Activated CD8-positive, alpha-beta memory T cell treated with anti-CD3 and anti-CD28 coated beads for 4 hours (primary cell): ENCODE results near the gene CCL20.
A peak's percentile ranks its signal among the peaks of the same experiment; 100 is the strongest.
"Not testable (repeated sequence)": the region's sequence is repeated elsewhere in the genome, so short reads cannot be mapped to it uniquely, and the experiment has no call there.

Source experiments
- DNase-seq, 2 donors: peaks; one replicate each; pipeline ENCODE4 v3.0.0-alpha.2; 2020; ENCODE audit warnings: low read depth in 2 of 2

The CCL20 gene

DNA sequence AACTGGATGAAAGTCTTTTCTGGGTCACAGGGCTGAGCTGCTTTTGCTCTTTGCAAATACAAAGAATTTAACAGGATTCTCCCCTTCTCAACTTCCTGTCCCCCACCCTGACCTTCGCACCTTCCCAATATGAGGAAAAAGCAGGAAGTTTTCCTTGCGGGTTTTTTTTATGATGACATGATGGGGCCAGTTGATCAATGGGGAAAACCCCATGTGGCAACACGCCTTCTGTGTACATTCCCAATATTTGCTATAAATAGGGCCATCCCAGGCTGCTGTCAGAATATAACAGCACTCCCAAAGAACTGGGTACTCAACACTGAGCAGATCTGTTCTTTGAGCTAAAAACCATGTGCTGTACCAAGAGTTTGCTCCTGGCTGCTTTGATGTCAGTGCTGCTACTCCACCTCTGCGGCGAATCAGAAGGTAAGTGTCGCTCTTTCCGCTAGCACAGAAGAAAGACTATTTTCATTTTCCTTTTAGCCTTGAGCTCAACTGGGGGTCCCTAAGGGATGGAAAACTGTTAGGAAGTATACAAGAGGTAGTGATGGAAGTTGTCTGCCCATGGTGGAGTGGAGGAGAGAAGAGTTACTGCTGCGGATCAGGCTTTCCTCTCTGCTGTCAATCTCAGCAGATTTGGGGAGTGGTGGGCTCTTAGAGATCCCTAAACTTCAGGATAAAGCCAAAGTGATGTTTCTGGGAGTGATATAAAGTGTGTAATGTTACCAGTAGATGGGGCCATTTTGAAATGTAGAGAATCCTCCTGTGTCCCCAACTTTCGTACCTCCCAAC is at the start of gene CCL20:
Gene CCL20, plus strand, starts transcription at position 281 of the 792 bp plus-strand sequence. Its CDS starts 70 bp downstream, at position 351.
- no peak for DNase-seq

DNA sequence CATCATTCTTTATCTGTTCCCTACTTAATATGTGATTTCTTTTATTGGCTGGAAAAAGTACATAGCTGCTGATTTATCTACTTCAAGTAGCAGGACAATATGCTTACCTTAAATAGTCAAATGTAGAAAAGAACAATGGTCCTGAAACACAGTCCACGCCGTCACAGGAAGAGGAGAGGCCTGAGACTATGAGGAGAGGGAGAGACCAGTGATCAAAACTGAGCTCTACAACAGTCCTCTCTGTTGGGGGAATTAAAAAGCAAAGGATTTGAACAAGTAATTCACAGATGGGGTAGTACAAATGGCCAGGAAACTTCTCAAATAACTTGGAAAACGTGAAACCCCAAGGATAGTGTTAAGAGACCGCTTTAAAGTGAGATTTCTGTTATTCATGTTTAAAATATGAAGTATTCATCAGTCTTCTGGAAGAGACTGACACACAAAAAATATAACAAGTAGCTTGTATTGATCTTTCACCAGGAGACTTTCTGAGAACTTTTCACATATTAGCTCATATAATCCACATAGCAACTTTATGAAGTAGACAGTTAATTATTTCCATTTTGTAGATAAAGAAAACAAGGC is 47.8 kb upstream of the CCL20 start:
- DNase-seq = no peak

DNA sequence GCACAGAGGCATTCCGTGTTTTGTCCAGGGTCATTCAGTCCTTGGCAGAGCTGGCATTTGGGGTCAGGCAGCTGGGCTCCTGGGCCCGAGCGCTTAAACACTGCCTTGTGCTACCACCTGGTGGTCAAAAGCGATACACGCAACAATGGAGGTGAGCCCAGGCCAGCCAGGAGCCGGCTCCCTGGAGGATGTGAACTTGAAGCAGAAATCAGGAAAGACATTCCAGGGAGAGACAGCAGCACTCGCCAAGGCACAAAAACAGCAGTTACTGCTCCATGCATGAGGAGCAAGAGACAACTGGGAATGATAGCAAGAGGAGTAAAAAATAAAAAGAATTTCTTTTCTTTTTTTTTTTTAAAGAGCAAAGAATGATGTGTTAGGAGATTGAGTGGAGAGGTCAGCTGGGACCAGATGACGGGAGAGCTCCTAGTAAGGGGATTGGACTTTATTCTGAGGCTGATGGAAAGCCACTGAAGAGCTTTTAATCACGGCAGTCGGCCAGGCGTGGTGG is 47.2 kb upstream of the CCL20 start:
- DNase-seq = peak; percentile 4 to 30

GRCh38 chr2:227767830-227768229 is 45.8 kb upstream of the CCL20 start:
- no peak for DNase-seq

DNA sequence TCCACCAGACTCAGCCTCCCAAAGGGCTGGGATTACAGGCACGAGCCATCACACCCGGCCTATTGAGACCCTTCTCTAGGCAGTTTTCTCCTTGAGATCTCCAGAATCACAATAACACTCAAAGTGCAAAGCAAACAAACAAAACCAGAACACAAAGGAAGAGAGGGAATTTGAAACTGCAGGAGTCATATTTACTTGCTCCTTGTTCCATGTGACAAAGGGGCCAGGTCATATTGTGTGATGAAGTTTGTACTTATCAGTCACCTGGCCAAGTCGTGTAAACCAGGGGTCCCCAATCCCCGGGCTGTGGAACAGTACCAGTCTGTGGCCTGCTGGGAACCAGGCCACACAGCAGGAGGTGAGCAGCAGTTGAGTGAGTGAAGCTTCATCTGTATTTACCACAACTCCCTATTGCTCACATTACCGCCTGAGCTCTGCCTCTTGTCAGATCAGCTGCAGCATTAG is 41.4 kb upstream of the CCL20 start:
- DNase-seq = no peak

DNA sequence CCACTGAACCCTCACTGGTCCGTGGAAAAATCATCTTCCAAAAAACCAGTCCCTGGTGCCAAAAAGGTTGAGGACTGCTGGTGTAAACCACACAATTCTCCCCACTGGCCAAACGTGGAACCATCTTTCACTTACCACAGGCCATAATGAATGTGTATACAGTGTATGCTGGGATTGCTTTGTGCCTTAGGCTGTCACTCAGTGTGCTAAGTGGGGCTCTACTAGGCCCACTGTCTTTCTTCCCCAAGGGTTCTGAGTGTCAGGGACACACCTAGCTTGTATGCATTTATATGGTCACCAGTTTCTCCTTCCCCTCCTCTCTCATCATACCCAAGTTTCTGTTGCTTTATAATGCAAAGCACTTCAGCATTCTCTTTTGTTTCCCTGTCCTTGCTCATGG is 40.7 kb upstream of the CCL20 start:
- no peak for DNase-seq

GRCh38 chr2:227774011-227774624 is 39.5 kb upstream of the CCL20 start:
- DNase-seq = no peak

- DNase-seq = no peak
Observed at GRCh38 chr2:227774895-227775842, 38.5 kb upstream of the CCL20 start.

DNA sequence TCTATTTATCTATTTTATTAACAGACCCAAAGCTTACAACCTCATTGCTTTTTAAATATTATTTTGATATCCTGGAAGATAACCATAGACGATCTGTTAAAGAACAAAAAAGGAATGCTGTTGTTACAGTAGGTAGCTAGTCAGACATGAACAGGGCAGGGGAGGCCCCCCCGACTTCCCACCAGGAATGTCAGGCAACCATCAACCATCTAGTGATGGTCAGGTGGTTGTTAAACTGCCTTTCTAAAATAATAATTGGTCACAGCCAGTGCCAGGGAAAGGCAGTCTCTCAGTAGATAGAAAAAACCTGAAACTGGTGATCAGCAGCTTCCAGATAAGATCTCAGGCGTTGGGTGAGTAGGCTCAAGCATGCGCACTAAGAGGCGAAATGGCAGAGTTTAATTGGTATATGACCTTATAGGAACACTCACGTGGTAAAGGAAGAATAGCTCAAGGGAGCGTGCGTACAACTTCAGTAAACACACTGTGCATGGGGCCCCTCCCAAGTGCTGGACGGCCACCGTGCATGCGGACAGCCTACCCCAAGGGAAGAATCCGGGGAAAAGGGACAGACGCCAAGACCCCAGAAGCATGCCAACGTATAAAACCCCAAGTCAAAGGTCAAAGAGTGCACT is 32.5 kb upstream of the CCL20 start:
- DNase-seq = no peak

DNA sequence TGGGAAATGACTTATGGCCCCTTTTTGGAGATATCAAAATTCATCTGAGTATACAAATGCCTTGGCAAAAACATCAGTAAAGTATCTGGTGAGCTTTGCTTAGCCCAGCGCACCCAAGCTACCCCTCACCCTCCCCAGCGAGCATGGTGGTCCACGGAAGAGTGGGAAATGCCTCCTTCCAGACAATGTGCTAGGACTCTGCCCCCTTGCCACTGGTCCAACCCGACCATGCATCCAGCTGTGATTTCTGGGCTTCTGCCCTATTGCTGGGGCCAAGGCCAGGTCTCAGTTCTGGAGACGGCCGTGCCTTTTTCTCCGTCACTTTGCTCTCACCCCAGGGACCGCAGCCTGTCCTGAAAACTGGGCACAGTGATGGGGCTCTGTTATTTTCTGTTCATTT is 31.8 kb upstream of the CCL20 start:
- DNase-seq = no peak

DNA sequence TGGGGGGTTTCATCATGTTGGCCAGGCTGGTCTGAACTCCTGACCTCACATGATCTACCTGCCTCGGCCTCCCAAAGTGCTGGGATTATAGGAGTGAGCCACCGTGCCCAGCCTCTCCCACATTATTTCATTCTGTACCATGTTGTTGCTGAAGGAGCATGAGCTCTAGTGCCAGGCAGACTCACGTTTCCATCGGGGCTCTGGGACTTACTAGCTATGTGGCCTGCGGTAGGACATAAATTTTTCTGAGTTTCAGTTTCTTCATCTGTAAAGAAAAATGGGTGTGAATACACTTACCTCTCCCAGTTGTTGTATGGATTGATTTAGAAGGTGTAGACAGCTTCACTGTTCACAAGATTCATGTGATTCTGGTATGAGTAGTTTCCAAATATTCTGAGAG is 30.8 kb upstream of the CCL20 start:
- DNase-seq = no peak

DNA sequence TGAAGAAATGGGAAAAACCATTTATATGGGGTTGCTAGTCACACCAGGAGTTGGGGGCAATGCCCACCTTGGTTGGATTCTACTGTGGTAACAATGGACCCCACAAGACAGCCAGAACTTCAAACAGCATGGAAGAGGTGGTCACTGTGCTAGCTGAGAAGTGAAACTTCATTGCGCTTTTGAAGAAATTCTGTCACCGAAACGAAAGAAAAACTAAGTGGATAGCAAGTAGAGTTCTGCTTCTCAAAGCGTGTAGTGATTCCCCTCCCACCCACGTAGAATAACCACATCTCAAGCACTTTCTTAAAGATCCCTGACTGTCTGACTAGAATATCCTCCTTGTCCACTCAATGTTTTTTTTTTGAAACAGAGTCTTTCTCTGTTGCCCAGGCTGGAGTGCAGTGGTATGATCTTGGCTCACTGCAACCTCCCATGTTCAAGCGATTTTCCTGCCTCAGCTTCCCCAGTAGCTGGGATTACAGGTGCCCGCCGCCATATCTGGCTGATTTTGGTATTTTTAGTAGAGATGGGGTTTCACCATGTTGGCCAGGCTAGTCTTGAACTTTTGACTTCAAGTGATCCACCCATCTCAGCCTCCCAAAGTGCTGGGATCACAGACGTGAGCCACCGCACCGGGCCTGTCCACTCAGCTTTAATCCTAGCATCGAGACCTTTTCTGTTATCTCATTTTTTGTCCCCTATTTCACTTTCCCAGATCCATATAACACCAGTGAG is 30.1 kb upstream of the CCL20 start:
- DNase-seq = no peak

- DNase-seq = no peak
Observed at GRCh38 chr2:227785293-227785692, 28.3 kb upstream of the CCL20 start.

DNA sequence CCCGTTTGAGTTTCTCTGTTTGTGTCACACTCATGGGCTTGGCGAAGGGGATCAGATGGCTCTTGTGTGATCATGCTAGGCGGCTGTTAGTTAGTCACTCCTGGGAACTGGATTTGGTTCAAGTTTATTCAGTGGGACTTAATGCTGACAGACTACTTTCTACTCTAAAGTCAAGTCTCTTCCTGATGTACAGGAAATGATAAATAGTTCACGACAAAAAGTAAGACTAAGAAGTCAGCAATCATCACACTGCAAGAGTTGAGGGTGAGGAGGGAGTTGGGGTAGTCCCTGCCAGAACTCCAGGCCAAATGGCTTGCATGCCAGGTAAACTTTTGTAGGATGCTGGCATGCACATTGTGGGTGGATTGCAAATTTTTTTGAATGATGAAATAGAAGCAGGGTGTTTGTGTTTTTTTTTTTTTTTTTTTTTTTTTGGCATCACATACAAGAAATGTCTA is 25.1 kb upstream of the CCL20 start:
- DNase-seq = no peak

GRCh38 chr2:227789803-227790202 is 23.8 kb upstream of the CCL20 start:
- no peak for DNase-seq

GRCh38 chr2:227793148-227793712 is 20.4 kb upstream of the CCL20 start:
- no peak for DNase-seq

DNA sequence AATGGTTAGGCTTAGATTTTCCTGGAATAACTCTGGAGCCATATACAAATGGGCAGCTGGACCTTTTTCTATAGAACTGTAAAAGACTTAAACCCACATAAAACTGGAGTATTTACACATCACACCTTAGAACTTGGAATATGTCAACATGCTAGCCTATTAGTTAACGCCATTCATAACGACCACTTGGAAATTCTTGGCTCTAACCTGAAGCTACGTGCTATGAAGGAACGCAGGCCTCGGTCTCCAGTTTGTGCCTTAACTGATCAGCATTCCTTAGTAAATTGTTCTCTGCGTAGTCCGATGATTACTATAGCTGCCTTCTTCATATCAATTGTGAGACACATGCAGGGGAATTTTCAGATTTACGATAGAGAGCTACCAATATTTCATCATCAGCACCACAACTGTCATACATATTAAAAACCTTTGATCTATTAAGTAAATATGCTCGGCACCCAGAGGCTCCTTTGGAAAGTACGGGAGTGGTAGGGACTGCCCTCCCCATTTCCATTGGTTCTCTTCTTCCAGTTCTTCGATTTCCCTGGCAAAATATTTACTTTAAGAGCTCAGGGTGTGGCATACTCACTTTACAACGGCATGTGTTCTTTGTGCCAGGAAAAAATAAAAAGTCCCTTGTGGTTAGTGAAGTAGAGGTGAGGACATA is 17.5 kb upstream of the CCL20 start:
- DNase-seq = no peak

- not testable (repeated sequence) for DNase-seq
Observed at GRCh38 chr2:227796768-227797167, 16.9 kb upstream of the CCL20 start.

DNA sequence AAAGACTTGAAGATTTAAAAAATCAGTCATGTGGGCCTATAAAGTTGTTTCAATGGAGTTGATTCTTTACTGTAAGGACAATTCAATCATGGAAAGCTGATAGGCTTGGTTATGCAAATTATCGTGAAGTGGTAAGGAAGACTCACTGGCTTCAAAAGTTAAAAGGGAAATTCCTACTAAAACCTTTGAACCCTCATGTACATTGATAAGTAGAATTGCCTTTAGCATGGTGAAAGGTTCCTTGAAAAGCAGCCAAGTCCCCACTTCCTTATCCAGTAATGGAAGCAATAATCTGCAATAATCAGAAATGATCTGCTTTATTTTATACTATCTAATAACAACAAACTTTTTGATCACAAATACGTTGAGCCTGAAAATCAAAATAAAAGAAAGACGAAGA is 14.4 kb upstream of the CCL20 start:
- DNase-seq = no peak
